NCI-H2029 (cell line): ENCODE results near the gene PLEKHG2.

Experiments
- DNase-seq: peaks from one replicate; lab custom pipeline; 2025; lab: John Stamatoyannopoulos, UW

The PLEKHG2 gene

GRCh38 chr19:39405958-39406655 is 6.4 kb upstream of the PLEKHG2 start:
- no peak for DNase-seq

DNA sequence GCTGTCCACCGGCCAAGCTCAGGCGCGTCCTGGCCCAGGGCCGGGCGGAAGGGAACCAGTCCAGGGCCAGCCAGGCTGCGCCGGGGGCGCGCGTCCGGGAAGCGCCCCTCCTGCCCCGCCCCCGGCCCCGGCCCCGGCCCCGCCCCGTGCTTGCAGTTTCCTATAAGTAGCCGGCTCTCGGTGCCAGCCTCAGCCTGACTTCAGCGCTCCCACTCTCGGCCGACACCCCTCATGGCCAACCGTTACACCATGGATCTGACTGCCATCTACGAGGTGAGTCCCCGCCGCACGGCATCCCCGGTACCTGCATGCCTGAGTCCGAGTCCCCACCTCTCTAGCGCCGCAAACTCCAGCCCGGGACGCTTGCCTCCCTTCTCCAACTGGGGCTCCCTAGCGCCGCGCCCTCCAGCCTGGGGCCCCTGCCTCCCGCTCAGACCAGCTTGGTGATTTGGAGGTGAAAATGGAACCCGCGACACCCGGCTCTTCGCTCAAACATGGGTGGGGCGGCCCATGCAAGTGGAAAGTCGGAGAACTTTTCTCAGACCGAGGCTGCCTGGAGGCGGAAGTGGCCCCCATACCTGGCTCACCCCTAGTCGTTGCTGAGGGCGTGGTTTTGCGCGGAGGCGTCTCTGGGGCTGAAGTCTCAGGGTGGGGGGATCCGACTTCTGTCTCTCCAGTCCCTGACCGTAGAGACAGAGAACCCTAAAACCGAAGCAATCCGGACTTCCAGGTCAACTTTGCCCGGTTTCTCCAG is 5.6 kb upstream of the PLEKHG2 start, which contains the start of gene ZFP36:
ZFP36 (plus strand) TSS at position 192 of the 754 bp plus-strand sequence; CDS start at position 250, 58 bp downstream.
- peak; percentile 63 for DNase-seq

DNA sequence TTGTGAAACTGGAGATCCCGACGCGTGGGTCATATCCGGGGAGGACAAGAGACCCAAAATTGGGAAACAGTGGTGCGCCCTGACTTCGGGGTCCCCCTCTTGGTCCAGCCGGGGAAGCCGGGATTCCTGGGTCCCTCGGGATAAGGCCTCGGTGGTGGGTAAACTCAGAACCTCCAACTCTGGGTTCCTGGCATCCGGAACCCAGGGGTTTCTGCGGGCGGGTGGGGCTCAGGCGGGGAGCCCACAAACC is 5.1 kb upstream of the PLEKHG2 start:
- no peak for DNase-seq

GRCh38 chr19:39407660-39408391 is 4.6 kb upstream of the PLEKHG2 start:
- no peak for DNase-seq

DNA sequence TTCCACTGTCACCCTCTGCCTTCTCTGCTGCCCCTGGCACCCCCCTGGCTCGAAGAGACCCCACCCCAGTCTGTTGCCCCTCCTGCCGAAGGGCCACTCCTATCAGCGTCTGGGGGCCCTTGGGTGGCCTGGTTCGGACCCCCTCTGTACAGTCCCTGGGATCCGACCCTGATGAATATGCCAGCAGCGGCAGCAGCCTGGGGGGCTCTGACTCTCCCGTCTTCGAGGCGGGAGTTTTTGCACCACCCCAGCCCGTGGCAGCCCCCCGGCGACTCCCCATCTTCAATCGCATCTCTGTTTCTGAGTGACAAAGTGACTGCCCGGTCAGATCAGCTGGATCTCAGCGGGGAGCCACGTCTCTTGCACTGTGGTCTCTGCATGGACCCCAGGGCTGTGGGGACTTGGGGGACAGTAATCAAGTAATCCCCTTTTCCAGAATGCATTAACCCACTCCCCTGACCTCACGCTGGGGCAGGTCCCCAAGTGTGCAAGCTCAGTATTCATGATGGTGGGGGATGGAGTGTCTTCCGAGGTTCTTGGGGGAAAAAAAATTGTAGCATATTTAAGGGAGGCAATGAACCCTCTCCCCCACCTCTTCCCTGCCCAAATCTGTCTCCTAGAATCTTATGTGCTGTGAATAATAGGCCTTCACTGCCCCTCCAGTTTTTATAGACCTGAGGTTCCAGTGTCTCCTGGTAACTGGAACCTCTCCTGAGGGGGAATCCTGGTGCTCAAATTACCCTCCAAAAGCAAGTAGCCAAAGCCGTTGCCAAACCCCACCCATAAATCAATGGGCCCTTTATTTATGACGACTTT is 3.9 kb upstream of the PLEKHG2 start:
- peak; percentile 59 for DNase-seq

DNA sequence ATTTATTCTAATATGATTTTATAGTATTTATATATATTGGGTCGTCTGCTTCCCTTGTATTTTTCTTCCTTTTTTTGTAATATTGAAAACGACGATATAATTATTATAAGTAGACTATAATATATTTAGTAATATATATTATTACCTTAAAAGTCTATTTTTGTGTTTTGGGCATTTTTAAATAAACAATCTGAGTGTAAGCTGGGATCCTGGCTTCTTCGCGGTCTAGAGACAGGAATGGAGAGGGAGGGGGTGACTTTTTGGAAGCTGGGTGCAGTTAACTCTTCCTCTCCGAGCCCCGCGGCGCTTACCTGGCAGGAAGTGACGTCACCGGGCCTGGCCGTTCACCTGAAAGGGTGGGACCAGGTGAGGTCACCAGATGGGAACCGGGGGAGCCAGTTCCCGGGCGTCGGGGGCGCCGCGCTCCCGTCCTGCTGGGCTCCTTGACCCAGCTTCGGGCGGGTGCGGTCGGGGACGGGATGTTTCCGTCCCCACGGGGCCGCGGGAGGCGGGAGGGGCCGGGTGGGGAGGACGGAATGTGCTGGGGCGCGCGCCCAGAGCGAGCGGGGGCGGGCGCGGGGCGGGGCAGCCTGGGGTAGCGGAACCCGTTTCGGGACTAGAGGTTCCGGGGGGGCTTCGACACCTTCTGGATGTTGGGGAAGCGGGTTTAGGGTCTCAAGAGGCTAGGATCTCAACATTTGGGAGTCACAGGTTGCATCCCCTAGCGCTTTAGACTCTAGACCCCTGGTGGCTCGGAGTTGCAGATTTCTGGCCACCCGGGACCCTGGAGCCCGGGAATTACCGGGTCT is 3.1 kb upstream of the PLEKHG2 start:
- peak; percentile 97 for DNase-seq

GRCh38 chr19:39410017-39410830 is 2.2 kb upstream of the PLEKHG2 start:
- DNase-seq = peak; percentile 59

- DNase-seq = no peak
Measured at GRCh38 chr19:39410831-39411080, 1.7 kb upstream of the PLEKHG2 start.

GRCh38 chr19:39411081-39411831 is 1.2 kb upstream of the PLEKHG2 start:
- DNase-seq = no peak

GRCh38 chr19:39411832-39412099 is 703 bp upstream of the PLEKHG2 start:
- DNase-seq = peak; percentile 87

DNA sequence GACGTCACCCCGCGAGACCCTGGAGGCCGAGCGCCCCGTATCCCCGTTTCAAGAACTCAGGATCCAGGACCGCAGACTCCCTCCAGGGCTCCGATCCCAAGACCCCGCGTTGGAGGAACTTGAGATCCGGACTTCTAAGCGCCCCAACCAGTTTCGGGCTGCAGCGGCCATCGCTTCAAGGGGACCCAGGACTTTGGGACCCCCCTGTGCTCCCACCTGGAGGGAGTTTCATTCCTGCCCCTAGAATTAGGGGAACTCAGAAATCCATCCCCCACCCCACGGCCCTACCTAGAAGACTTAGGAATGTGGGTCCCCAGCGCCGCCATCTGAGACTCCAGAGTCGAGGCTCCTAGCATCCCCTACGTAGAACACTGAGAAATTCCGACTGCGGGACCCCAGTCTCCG is 400 bp downstream of the PLEKHG2 start:
- DNase-seq = no peak

DNA sequence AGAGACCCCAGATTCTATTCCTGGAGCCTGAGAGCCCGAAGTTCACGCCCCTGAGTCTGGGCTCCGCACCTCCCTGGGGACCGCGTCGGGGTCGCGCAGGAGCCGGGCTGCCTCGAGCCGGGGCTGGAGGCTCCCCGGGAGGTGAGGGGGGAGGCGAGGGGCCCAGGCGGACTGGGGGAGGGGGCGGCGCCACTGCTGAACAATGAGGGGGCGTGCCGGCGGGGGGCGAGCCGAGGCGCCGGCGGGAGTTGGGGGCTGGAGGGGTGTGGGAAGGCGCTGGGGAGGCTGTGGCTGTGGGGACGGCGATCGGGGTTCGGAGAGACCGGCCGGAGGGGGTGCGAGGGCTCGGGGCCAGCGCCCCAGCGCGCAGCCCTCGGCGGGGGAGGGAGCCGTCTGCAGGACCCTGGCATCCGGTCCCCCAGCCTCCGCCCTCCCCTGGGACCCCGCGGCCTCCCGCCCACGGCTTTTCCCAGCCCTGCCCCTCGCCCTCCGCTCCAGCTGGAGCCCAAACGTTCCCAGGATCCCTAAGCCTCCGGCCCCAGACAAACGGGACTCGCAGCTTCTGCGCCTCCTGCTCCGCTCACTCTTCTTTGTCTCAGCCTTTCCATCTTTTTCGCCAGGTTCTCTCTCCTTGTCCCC is 922 bp downstream of the PLEKHG2 start:
- DNase-seq = no peak

DNA sequence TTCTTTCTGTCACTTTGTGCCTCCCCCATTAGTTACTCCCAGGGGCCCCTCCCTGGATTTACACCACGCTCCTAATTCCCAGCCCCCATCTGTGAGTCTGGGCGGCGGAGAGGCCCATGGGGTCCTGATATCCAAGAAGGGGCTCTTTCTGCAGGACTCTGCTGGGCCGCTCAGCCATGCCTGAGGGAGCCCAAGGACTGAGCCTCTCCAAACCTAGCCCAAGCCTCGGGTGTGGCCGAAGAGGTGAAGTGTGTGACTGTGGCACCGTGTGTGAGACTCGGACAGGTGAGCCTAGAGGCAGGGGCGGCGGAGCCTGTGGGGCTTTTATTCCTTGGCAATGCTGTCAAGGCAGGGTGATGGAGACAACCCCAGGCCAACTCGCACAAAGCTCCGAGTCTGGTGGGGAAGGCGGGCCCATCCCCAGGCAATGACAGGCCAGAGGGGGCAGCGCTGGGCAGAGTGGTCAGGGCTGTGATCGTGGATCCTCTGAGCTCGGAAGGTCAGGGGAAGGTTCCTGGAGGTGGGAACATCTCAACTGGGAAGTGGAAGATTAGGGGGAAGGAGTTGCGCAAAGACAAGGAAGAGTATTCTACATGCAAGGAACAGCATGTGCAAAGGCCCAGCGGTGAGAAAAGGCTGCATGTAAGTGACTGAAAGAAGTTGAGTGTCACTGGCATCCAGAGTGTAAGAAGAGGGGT is 1.6 kb downstream of the PLEKHG2 start:
- DNase-seq = no peak

DNA sequence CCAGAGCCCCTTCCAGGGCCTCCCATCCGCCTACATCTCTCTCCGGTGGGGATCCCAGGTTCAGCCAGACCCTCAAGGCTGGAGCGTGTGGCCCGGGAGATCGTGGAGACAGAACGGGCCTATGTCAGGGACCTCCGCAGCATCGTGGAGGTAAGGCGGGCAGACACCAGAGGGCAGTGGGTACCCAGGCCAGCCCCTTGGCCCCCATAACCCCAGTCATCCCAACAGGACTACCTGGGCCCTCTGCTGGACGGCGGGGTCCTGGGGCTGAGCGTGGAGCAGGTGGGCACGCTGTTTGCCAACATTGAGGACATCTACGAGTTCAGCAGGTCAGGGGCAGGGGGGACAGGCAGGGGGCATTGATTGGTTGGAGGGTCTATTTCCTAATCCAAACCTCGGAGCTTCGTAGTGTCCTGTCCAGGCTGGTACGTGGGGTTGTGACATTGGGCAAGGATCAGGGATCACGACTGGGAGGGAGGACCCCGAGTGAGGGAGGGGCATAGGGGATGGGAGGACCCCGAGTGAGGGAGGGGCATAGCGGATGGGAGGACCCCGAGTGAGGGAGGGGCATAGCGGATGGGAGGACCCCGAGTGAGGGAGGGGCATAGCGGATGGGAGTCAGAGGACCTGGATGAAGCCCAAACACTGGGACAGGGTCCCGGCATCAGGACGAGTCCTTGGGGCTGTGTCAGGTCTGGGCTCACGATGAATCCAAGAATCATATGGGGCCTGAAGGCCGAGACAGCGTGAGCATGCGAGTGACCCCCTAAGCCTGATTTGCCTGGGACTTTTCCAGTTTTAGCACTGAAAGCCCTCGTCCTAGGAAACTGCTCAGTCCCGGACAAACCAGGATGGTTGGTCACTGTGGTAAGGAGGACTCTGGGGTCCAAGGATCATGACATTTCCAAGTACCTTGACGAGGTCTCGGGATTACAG is 2.9 kb downstream of the PLEKHG2 start:
- no peak for DNase-seq

GRCh38 chr19:39416152-39417120 is 4.0 kb downstream of the PLEKHG2 start:
- DNase-seq = no peak

DNA sequence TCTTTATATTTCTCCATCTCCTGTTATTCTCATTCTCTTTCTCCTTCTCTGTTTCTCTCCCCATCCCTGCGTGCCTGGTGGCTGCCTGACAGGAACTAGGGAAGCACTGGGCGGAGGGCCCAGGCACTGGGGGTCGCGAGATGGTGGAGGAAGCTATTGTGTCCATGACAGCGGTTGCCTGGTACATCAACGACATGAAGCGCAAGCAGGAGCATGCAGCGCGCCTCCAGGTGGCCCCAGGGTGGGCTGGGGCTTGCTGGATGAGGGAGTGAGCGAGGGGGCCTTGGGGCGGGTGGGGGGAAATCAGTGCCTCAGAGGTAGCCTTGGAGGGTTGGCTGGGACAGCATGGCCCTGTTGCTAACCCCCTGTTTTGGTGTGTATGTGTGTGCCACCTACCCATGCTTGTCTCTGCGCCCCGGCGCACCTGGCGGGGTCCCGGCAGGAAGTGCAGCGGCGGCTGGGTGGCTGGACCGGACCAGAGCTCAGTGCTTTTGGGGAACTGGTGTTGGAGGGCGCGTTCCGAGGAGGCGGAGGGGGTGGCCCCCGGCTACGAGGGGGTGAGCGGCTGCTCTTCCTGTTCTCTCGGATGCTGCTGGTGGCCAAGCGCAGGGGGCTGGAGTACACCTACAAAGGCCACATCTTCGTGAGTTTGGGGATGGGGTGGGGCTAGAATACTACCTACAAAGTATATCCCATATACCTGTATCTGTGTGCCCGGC is 5.2 kb downstream of the PLEKHG2 start:
- DNase-seq = no peak
